ENCODE data around the gene POLR3H.
"Not testable (repeated sequence)": the region's sequence is repeated elsewhere in the genome, so short reads cannot be mapped to it uniquely, and the experiment has no call there.

POLR3H gene

GRCh38 chr22:41574847-41575381 lies 30.6 kb upstream of the POLR3H start:
- DNase-seq (ENCODE audit: low read depth) = no peak
- H3K4me3 ChIP-seq (ENCODE audit: low read length) = no peak overlapping the region
- TF ChIP-seq, protein P1, sequence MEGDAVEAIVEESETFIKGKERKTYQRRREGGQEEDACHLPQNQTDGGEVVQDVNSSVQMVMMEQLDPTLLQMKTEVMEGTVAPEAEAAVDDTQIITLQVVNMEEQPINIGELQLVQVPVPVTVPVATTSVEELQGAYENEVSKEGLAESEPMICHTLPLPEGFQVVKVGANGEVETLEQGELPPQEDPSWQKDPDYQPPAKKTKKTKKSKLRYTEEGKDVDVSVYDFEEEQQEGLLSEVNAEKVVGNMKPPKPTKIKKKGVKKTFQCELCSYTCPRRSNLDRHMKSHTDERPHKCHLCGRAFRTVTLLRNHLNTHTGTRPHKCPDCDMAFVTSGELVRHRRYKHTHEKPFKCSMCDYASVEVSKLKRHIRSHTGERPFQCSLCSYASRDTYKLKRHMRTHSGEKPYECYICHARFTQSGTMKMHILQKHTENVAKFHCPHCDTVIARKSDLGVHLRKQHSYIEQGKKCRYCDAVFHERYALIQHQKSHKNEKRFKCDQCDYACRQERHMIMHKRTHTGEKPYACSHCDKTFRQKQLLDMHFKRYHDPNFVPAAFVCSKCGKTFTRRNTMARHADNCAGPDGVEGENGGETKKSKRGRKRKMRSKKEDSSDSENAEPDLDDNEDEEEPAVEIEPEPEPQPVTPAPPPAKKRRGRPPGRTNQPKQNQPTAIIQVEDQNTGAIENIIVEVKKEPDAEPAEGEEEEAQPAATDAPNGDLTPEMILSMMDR (IDR thresholded peaks at IDR 0.05; ENCODE audit: insufficient read depth, low read depth, low read length, missing control alignments) = no peak

DNA sequence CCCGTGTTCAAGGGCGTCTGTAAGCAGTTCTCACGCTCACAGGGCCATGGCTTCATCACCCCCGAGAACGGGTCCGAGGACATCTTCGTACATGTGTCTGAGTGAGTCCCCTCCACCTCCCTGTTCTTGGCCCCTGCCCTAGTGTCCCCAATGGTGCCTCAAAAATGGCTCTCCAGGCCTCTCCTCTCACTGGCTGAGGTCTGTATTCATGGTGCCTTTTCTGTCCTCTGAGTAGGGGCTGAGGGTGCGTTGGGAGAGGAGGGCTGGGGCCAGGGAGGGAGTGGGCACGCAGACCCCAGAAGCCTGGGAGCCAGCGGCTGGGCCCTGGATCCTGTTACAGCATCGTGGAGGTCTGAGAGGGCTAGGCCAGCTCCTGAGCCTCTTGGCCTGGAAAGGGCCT lies 29.4 kb upstream of the POLR3H start:
- TF ChIP-seq, protein P1 (IDR thresholded peaks at IDR 0.05; ENCODE audit: insufficient read depth, low read depth, low read length, missing control alignments) = no peak
- H3K4me3 ChIP-seq (ENCODE audit: low read length) = no peak overlapping the region
- no peak for DNase-seq (ENCODE audit: low read depth)

DNA sequence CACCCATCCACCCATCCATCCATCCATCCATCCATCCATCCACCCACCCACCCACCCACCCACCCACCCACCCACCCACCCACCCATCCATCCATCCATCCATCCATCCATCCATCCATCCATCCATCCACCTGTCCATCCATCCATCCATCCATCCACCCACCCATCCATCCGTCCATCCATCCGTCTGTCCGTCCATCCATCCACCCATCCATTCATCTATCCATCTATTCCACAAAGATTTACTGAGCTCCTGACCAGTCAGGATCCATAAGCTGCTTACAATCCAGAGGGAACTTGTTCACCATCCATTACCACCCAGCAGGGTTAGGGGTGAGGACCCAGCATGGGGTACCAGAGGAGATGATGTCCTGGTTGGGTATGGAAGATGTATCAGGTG lies 28.0 kb upstream of the POLR3H start:
- H3K4me3 ChIP-seq (ENCODE audit: low read length) = not testable (repeated sequence)

GRCh38 chr22:41571786-41572185 lies 27.5 kb upstream of the POLR3H start:
- H3K4me3 ChIP-seq (ENCODE audit: low read length) = no peak overlapping the region
- DNase-seq (ENCODE audit: low read depth) = no peak
- TF ChIP-seq, protein P1 (IDR thresholded peaks at IDR 0.05; ENCODE audit: insufficient read depth, low read depth, low read length, missing control alignments) = no peak

More for the DNA sequence above, 28.0 kb upstream of the POLR3H start:
- DNase-seq (ENCODE audit: low read depth) = not testable (repeated sequence)

DNA sequence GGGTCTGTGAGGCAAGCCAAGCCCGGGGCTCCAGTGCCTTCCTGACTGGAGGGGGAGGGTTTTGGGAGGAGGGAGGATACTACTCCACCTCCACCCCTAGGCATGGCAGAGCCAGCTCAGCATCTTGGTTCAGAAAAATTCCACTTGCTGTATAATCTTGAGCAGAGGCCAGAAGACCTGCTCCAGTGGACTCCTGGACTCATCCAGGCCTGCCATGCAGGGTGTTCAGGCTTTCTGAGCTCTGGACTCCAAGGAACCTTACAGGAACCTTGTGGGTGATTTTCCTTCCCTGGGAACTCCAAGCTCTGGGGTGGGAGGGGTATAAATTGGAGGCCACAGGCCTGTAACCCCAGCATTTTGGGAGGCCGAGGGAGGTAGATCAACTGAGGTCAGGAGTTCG lies 26.0 kb upstream of the POLR3H start:
- TF ChIP-seq, protein P1 (IDR thresholded peaks at IDR 0.05; ENCODE audit: insufficient read depth, low read depth, low read length, missing control alignments) = no peak
- DNase-seq (ENCODE audit: low read depth) = no peak
- no peak overlapping the region for H3K4me3 ChIP-seq (ENCODE audit: low read length)

- DNase-seq (ENCODE audit: low read depth) = no peak
- TF ChIP-seq, protein P1 (IDR thresholded peaks at IDR 0.05; ENCODE audit: insufficient read depth, low read depth, low read length, missing control alignments) = no peak
- no peak overlapping the region for H3K4me3 ChIP-seq (ENCODE audit: low read length)
Measured at GRCh38 chr22:41568811-41569210, 24.5 kb upstream of the POLR3H start.

DNA sequence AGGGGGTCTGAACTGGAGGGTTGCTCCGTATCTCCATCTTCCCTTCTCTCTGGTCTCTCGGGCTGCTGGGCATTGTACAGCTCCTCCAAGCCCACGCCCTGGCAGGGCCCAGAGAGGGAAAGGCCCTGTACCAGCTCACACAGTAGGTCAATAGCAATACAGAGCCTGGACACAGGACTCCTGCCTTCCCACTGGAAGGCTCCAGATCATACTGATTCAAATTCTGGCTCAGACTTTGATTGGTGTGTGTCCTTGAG lies 23.2 kb upstream of the POLR3H start:
- TF ChIP-seq, protein P1 (IDR thresholded peaks at IDR 0.05; ENCODE audit: insufficient read depth, low read depth, low read length, missing control alignments) = no peak
- DNase-seq (ENCODE audit: low read depth) = no peak
- no peak overlapping the region for H3K4me3 ChIP-seq (ENCODE audit: low read length)
